GM12801 (cell line): ENCODE measurements around the gene MMP13.

Experiments used
- CTCF ChIP-seq: IDR thresholded peaks from one replicate; pipeline ENCODE4 v1.5.1; 2011; ENCODE audit warnings: control low read depth; ENCODE audit not compliant: insufficient read length; ENCODE audit errors: extremely low read depth

Gene MMP13

GRCh38 chr11:102934735-102935134 lies 20.8 kb downstream of the MMP13 start:
- TF ChIP-seq CTCF = no peak

GRCh38 chr11:102933627-102934026 lies 21.9 kb downstream of the MMP13 start:
- no peak for TF ChIP-seq CTCF

GRCh38 chr11:102932678-102933077 lies 22.9 kb downstream of the MMP13 start:
- no peak for TF ChIP-seq CTCF

- no peak for TF ChIP-seq CTCF
Measured at GRCh38 chr11:102930451-102930850, 25.1 kb downstream of the MMP13 start.

- no peak for TF ChIP-seq CTCF
Measured at GRCh38 chr11:102929972-102930371, 25.6 kb downstream of the MMP13 start.

GRCh38 chr11:102929166-102929565 lies 26.4 kb downstream of the MMP13 start:
- TF ChIP-seq CTCF = no peak

- no peak for TF ChIP-seq CTCF
Measured at GRCh38 chr11:102928247-102928646, 27.3 kb downstream of the MMP13 start.

GRCh38 chr11:102927624-102927990 lies 27.9 kb downstream of the MMP13 start:
- no peak for TF ChIP-seq CTCF
